IPS-18a (cell line): ENCODE measurements around the gene ARL8B.
"Not testable (repeated sequence)": the region's sequence is repeated elsewhere in the genome, so short reads cannot be mapped to it uniquely, and the experiment has no call there.

Experiments used
- H3K27ac ChIP-seq: one replicate; pipeline ENCODE4 v1.5.1; 2013; ENCODE audit warnings: low read length
- H3K27me3 ChIP-seq: one replicate; pipeline ENCODE4 v1.6.1; 2013; ENCODE audit warnings: mild to moderate bottlenecking, low read length; ENCODE audit not compliant: control insufficient read depth, insufficient read depth
- H3K36me3 ChIP-seq: one replicate; pipeline ENCODE4 v1.6.1; 2013; ENCODE audit warnings: low read depth, low read length; ENCODE audit not compliant: control insufficient read depth
- H3K4me1 ChIP-seq: one replicate; pipeline ENCODE4 v1.6.1; 2013; ENCODE audit warnings: low read depth, low read length; ENCODE audit not compliant: control insufficient read depth
- H3K4me3 ChIP-seq: one replicate; pipeline ENCODE4 v1.5.1; 2013; ENCODE audit warnings: low read length
- H3K9ac ChIP-seq: one replicate; pipeline ENCODE4 v1.6.1; 2013; ENCODE audit warnings: mild to moderate bottlenecking, low read length, moderate library complexity
- H3K9me3 ChIP-seq: one replicate; pipeline ENCODE4 v1.6.1; 2013; ENCODE audit warnings: low read depth, low read length; ENCODE audit not compliant: control insufficient read depth

The ARL8B gene

DNA sequence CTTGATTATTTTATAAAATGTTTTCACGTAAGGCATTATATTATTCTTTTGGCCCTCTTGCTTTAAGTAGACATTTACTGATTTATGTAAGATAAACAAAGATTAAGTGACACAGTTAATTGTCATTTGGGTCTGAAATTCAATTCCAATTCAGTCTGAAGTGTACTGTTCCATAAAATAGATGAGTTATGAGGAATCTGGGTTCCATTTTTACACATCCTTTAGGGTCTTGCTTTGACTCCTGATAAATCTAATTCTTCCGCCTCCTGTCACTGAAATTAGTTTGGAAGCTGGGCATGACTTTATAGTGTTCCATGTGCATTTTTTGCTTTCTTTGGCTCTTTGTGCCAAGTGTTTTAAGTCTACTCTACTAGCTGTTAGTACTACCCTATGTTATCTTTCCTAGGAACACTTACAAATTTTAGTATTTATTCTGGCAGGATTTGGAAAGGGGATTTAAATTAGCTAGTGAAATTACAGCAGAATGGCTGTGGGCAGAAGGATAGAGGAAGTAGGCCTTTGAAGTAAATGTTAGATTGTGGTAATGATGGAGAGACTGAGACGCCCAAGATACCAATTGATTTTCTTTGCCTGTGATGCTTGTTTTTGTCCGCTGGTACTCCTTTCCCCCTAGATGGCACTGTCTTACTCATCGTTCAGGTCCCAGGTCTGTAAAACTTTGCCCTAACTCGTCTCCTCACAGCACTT is 14.3 kb downstream of the ARL8B start:
- Histone ChIP-seq H3K36me3 (no peaks in the 10 kb centered on the region), H3K27me3 (no peaks in the 10 kb centered on the region), H3K27ac (no peak overlapping the region), H3K9me3 (no peaks in the 10 kb centered on the region), H3K4me3 (no peak overlapping the region), H3K9ac (no peak overlapping the region), H3K4me1 (peaks cover 22% of the 10 kb centered on the region)

DNA sequence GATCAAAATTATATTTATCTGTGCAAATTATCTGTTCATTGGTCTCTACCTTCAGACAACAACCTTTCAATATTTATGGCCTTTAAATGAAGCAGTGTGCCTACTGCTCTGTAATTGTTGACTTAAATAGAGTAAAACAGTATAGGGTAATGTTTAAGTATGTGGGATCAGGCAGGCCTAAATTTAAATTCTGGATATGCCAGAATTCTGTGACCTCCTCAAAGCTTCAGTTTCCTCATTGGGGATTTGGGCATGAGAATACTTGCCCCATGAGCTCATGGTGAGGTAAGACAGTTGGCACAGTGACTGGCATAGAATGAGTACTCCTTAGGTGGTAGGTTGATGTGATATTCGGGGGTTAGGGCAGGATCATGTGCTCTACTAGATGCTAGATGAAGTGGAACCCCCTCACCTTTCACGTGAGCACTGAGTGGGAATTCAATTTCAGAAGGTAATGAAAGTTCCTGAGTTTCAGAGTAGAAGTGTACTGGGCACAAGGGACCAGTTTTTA is 14.9 kb downstream of the ARL8B start:
- Histone ChIP-seq H3K4me1 (peaks cover 22% of the 10 kb centered on the region), H3K9me3 (no peaks in the 10 kb centered on the region), H3K27ac (no peak overlapping the region), H3K27me3 (no peaks in the 10 kb centered on the region), H3K36me3 (no peaks in the 10 kb centered on the region), H3K9ac (no peak overlapping the region), H3K4me3 (no peak overlapping the region)

DNA sequence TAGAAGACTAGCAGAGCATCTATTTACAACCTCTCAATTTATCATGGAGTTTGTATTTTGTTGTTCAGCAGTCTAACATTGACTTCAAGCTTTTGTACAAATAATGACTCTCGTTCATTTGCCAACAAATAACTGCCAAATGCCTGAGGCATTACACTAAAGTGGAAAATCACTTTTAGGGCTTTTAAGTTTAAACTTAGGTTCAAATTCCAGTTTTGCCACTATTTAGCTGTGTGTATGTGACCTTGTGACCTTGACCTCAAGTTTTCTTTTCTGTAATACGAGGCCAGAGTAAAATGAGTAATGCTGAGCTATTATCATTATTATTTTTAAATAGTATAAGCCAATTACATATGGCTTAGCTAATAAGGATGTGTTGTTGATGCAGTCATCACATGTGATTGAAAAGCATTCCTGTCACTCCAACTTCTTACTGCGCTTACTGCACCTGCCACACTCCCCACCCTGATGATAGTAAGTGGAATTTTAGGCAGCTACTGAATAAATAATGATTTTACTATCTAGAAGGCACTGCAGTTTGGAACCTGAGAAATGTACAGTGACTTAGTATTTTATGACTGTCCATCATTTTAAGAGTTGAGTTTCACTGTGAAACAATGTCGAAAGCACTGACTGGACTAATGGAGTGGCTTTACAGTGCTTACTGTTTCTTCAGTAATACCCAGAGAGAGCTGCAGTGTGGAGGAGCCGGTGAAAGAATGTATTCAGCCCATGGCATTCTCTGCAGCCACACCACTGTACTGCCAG is 16.3 kb downstream of the ARL8B start:
- H3K27ac ChIP-seq: no peak overlapping the region
- no peak overlapping the region for H3K4me3 ChIP-seq
- no peak overlapping the region for H3K9ac ChIP-seq
- H3K36me3 ChIP-seq: no peaks in the 10 kb centered on the region
- H3K27me3 ChIP-seq: no peaks in the 10 kb centered on the region
- H3K4me1 ChIP-seq: peaks cover 13% of the 10 kb centered on the region
- H3K9me3 ChIP-seq: no peaks in the 10 kb centered on the region

DNA sequence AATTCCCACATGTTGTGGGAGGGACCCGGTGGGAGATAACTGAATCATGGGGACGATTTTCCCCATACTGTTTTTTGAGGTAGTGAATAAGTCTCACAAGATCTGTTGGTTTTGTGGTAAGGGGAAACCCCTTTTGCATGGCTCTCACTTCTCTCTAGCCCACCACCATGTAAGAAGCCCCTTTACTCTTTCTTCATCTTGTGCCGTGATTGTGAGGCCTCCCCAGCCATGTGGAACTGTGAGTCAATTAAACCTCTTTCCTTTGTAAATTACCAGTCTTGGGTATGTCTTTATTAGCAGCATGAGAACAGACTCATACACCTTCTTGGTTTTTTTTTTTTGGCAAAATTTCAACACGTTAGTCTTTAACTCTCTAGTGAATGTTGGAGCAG is 18.1 kb downstream of the ARL8B start:
- Histone ChIP-seq H3K9ac (no peak overlapping the region), H3K4me1 (peaks cover 4% of the 10 kb centered on the region), H3K27me3 (no peaks in the 10 kb centered on the region), H3K4me3 (no peak overlapping the region), H3K9me3 (peaks cover 4% of the 10 kb centered on the region), H3K27ac (no peak overlapping the region), H3K36me3 (no peaks in the 10 kb centered on the region)

DNA sequence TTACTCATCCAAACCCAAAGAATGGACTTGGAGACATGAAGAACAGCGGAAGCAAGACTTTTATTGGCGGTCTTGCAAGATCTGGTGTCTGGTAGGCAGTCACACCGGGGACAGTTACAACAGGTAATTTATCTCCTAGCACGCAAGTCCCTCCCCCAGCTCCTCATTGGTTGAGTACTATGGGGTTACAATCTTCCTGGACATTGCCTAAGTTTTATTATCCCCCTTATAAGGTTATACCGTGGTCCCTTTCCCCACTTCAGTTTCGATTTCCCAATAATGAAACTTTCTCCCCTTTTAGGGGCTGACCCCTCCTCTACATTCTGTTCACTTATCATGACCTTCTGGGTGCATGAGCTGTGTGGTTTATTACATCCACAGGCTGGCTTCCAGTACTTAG is 18.7 kb downstream of the ARL8B start:
- H3K27ac ChIP-seq: no peak overlapping the region
- no peak overlapping the region for H3K9ac ChIP-seq
- H3K36me3 ChIP-seq: no peaks in the 10 kb centered on the region
- no peak overlapping the region for H3K4me3 ChIP-seq
- peaks cover 4% of the 10 kb centered on the region for H3K9me3 ChIP-seq
- H3K4me1 ChIP-seq: peaks cover 4% of the 10 kb centered on the region
- H3K27me3 ChIP-seq: no peaks in the 10 kb centered on the region

DNA sequence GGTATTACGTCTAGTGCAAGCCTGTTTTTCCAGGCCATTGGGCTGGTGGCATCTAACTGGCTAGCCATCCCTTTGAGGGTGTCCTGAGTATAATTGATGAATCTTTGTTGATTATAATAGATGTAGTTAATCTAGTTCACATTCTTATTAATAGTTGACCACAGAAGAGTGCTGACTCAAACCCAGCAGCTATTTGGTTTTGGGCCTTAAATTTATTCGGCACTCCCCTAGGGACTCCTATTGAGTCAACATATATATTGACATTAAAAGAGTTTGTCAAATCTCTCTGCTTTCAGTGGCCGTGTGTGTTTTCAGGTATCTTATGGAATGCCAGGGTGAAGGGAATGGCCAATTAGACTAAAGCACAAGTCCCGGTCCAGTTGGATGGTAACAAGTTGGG is 19.7 kb downstream of the ARL8B start:
- H3K36me3 ChIP-seq: no peaks in the 10 kb centered on the region
- H3K27ac ChIP-seq: no peak overlapping the region
- H3K4me3 ChIP-seq: no peak overlapping the region
- no peak overlapping the region for H3K9ac ChIP-seq
- no peaks in the 10 kb centered on the region for H3K27me3 ChIP-seq
- H3K4me1 ChIP-seq: no peaks in the 10 kb centered on the region
- H3K9me3 ChIP-seq: peaks cover 4% of the 10 kb centered on the region

DNA sequence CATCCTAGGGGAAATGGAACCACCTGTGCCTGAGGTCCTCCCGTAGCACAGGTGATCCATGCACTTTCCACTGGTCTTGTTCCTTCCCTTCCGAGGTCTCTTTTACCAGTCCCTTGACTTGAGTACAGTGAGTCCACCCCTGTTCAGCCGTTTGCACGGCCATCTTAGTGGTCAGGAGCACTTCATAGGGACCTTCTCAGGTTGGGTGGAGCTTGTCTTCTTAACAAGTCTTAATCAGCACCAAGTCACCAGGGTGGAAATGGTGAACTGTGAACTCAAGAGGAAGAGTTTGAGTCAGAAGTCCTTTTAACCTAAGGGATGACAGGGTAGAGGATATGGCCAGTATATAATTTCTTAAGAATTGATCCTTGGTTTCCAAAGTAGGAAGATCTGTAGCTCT is 21.4 kb downstream of the ARL8B start:
- no peak overlapping the region for H3K9ac ChIP-seq
- no peak overlapping the region for H3K27ac ChIP-seq
- no peaks in the 10 kb centered on the region for H3K27me3 ChIP-seq
- H3K4me1 ChIP-seq: no peaks in the 10 kb centered on the region
- H3K9me3 ChIP-seq: peaks cover 4% of the 10 kb centered on the region
- H3K4me3 ChIP-seq: no peak overlapping the region
- no peaks in the 10 kb centered on the region for H3K36me3 ChIP-seq

DNA sequence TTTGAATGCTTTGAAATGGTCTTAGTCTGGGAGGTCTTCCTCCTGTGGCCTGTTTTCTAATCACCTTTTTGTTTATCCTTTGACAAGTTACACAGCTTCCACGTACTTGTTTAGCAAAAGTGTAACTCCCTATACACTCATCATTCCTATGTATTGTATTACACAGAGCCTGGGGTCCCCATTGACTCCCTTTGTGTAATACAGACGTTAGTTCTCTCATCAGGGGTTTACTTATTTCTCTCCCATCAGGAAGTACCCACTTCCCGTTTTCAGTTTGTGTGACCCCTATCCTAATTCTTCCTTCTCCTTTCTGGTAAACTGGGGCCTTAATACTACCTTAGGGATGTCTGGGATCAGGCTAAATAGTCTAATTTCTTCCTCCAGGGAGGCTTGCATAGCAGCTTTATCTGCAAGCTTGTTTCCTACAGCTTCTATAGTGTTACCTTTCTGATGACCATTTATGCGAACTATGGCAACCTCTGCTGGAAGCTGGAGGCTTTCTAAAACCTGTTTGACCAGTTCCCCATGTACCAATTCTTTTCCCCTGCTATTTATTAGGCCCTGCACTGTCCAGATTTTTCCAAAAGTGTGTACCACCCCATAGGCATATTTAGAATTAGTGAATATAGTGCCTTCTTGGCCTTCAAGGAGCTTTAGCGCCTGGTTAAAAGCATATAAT is 22.4 kb downstream of the ARL8B start:
- H3K27me3 ChIP-seq: no peaks in the 10 kb centered on the region
- peaks cover 4% of the 10 kb centered on the region for H3K9me3 ChIP-seq
- no peak overlapping the region for H3K9ac ChIP-seq
- H3K36me3 ChIP-seq: no peaks in the 10 kb centered on the region
- no peak overlapping the region for H3K27ac ChIP-seq
- no peak overlapping the region for H3K4me3 ChIP-seq
- no peaks in the 10 kb centered on the region for H3K4me1 ChIP-seq

DNA sequence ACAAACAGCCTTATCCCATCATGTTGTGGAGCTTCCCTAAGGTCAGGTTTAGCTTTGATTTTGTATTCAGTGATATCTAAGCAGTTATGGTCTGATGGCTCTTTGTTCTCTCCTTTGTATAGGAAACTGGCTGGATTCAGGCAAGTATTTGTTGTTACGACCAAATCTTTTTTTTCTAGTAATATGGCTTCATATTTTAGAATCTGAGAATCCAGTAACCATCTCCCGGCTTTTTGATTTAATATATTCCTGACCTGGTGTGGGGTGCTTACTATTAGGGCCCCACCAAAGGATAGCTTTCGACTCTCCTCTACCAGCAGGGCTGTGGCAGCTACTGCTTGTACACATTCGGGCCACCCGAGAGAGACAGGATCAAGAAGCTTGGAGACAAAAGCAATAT is 23.0 kb downstream of the ARL8B start:
- H3K27me3 ChIP-seq: no peaks in the 10 kb centered on the region
- no peak overlapping the region for H3K27ac ChIP-seq

DNA sequence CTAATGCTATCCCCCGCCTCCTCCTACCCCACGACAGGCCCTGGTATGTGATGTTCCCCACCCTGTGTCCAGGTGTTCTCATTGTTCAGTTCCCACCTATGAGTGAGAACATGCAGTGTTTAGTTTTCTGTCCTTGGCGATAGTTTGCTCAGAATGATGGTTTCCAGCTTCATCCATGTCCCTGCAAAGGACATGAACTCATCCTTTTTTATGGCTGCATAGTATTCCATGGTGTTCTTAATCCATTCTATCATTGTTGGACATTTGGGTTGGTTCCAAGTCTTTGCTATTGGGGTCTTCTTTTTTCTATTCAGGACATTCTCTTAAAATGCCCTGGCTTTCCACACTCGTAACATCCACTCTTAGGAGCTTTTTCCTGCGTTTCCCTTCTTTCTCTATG is 25.1 kb downstream of the ARL8B start:
- not testable (repeated sequence) for H3K27me3 ChIP-seq, H3K9me3 ChIP-seq, H3K9ac ChIP-seq, H3K4me1 ChIP-seq, H3K4me3 ChIP-seq, H3K27ac ChIP-seq, H3K36me3 ChIP-seq

More for the DNA sequence above, 23.0 kb downstream of the ARL8B start:
- H3K9me3 ChIP-seq: peaks cover 4% of the 10 kb centered on the region
- no peak overlapping the region for H3K4me3 ChIP-seq
- no peaks in the 10 kb centered on the region for H3K36me3 ChIP-seq
- H3K9ac ChIP-seq: no peak overlapping the region
- H3K4me1 ChIP-seq: no peaks in the 10 kb centered on the region

DNA sequence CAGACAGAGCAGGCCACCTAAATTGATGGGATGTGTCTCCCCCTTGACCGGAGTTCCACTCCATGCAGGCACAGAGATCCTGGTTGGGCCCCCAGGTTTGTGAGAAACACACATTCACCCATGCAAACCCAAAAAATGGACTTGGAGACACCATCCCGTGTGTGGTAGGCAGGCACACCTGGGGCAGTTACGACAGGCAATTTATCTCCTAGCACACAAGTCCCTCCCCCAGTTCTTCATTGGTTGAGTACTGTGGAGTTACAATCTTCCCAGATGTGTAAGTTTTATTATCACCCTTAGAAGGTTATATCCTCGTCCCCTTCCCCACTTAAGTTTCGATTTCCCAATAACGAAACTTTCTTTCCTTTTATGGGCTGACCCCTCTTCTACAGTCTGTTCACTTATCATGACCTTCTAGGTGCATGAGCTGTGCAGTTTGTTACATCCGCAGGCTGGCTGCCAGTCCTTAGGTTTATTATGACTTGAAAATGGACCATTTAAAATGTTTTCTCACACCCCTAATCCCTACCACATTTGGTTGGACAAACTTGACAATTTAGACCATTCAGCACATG is 27.3 kb downstream of the ARL8B start:
- H3K9me3 ChIP-seq: no peaks in the 10 kb centered on the region
- H3K27ac ChIP-seq: no peak overlapping the region
- peaks cover 5% of the 10 kb centered on the region for H3K4me1 ChIP-seq
- H3K36me3 ChIP-seq: no peaks in the 10 kb centered on the region
- H3K9ac ChIP-seq: no peak overlapping the region
- H3K4me3 ChIP-seq: no peak overlapping the region
- H3K27me3 ChIP-seq: no peaks in the 10 kb centered on the region
